ENCODE measurements around the gene NIM1K.

- no peak for TF ChIP-seq CTCF (IDR thresholded peaks at IDR 0.05)
- TF ChIP-seq POLR2AphosphoS5 (IDR thresholded peaks at IDR 0.05; ENCODE audit: insufficient read depth in 1 of 2, low read depth in 1 of 2), result no peak
These were observed 19.2 kb upstream of the NIM1K start for GRCh38 chr5:43172779-43173178.

All from vagina (tissue), 2 donors.